Fibroblast of lung (primary cell): ENCODE data around the gene AMIGO1.

ENCODE experiments used
- CTCF ChIP-seq, 2 donors: IDR thresholded peaks in 1 of 2; conservative IDR thresholded peaks in 1 of 2; 1 replicate in 1 of 2; 2 replicates in 1 of 2; pipeline ENCODE4 v1.5.1; 2011 to 2012; ENCODE audit warnings: low read length in 2 of 2, control low read depth in 1 of 2, inconsistent platforms in 1 of 2, low read depth in 1 of 2, mild to moderate bottlenecking in 1 of 2
- EZH2 ChIP-seq: IDR thresholded peaks from 2 replicates; pipeline ENCODE4 v1.5.1; 2012; ENCODE audit warnings: low read length, control low read depth, mild to moderate bottlenecking; ENCODE audit errors: missing control alignments

GRCh38 chr1:109479311-109479710, 30.2 kb downstream of the AMIGO1 start:
- TF ChIP-seq CTCF (conservative IDR thresholded peaks at IDR 0.05 in 1 of 2, IDR thresholded peaks at IDR 0.05 in 1 of 2; ENCODE audit: low read depth in 1 of 2, low read length in 2 of 2) (no peak), EZH2 (no peak)
